OCI-LY1 (cell line): ENCODE results near the gene PLXNA2.

Experiments
- H2AFZ ChIP-seq: fragments of 200-600 bp; sonication (generic), shearing (Covaris generic); 2 replicates; pipeline ENCODE4 v1.6.0; 2014; ENCODE audit warnings: antibody characterized with exemption, mild to moderate bottlenecking, low read length
- H3F3A ChIP-seq: fragments of 200-600 bp; sonication (generic), shearing (Covaris generic); 2 replicates; pipeline ENCODE4 v1.6.0; 2014; ENCODE audit warnings: mild to moderate bottlenecking, antibody characterized with exemption, low read length, moderate library complexity; ENCODE audit not compliant: insufficient read depth
- H3K27ac ChIP-seq: fragments of 200-600 bp; sonication (generic); 2 replicates; pipeline ENCODE4 v1.5.1; 2014; ENCODE audit warnings: low read length, mixed run types, mild to moderate bottlenecking, low read depth; ENCODE audit not compliant: poor library complexity, severe bottlenecking
- H3K27me3 ChIP-seq: fragments of 200-600 bp; sonication (generic); 2 replicates; pipeline ENCODE4 v1.6.0; 2014; ENCODE audit warnings: antibody characterized with exemption, mild to moderate bottlenecking, low read length, moderate library complexity; ENCODE audit not compliant: insufficient read depth
- H3K36me3 ChIP-seq: fragments of 200-600 bp; sonication (generic); 2 replicates; pipeline ENCODE4 v1.6.1; 2014; ENCODE audit warnings: mild to moderate bottlenecking, antibody characterized with exemption, low read length, moderate library complexity, mixed read lengths; ENCODE audit not compliant: insufficient read depth
- H3K4me1 ChIP-seq: fragments of 200-600 bp; sonication (generic); 2 replicates; pipeline ENCODE4 v1.5.1; 2014; ENCODE audit warnings: mild to moderate bottlenecking, low read length, moderate library complexity; ENCODE audit not compliant: insufficient read depth, severe bottlenecking
- H3K4me2 ChIP-seq: fragments of 200-600 bp; sonication (generic), shearing (Covaris generic); 2 replicates; pipeline ENCODE4 v1.6.1; 2014; ENCODE audit warnings: low read length
- H3K4me3 ChIP-seq: fragments of 200-600 bp; sonication (generic); 2 replicates; pipeline ENCODE4 v1.5.1; 2014; ENCODE audit warnings: low read length, low read depth, mild to moderate bottlenecking, mixed read lengths; ENCODE audit not compliant: poor library complexity, severe bottlenecking
- H3K79me2 ChIP-seq: fragments of 200-600 bp; shearing (Covaris generic); 2 replicates; pipeline ENCODE4 v1.6.1; 2016; ENCODE audit warnings: mixed run types, low read length, mixed read lengths; ENCODE audit not compliant: insufficient read depth
- H3K9ac ChIP-seq: fragments of 200-600 bp; sonication (generic), shearing (Covaris generic); 2 replicates; pipeline ENCODE4 v1.6.1; 2014; ENCODE audit warnings: mild to moderate bottlenecking, low read length, mixed read lengths
- H3K9me2 ChIP-seq: fragments of 200-600 bp; sonication (generic), shearing (Covaris generic); 2 replicates; pipeline ENCODE4 v1.6.1; 2014; ENCODE audit warnings: low read depth, mild to moderate bottlenecking, low read length, mixed read lengths
- H3K9me3 ChIP-seq: fragments of 200-600 bp; shearing (Covaris generic); 2 replicates; pipeline ENCODE4 v1.6.1; 2014; ENCODE audit warnings: low read length, mixed read lengths
- H4K20me1 ChIP-seq: fragments of 200-600 bp; sonication (generic), shearing (Covaris generic); 2 replicates; pipeline ENCODE4 v1.6.0; 2016; ENCODE audit warnings: mild to moderate bottlenecking, low read length; ENCODE audit not compliant: insufficient read depth
- EZH2 ChIP-seq: fragments of 200-600 bp; sonication (generic), shearing (Covaris generic); IDR thresholded peaks from 2 replicates; pipeline ENCODE4 v1.8.0; 2017; ENCODE audit warnings: borderline replicate concordance, mixed run types, mild to moderate bottlenecking, antibody characterized with exemption, low read length, moderate library complexity, mixed read lengths
- TF ChIP-seq, protein P1 (sequence below): fragments of 200-600 bp; sonication (generic), shearing (Covaris generic); IDR thresholded peaks from 2 replicates; pipeline ENCODE4 v1.5.1; 2017; ENCODE audit warnings: mild to moderate bottlenecking, antibody characterized with exemption, low read length, moderate library complexity, mixed read lengths

The PLXNA2 gene

DNA sequence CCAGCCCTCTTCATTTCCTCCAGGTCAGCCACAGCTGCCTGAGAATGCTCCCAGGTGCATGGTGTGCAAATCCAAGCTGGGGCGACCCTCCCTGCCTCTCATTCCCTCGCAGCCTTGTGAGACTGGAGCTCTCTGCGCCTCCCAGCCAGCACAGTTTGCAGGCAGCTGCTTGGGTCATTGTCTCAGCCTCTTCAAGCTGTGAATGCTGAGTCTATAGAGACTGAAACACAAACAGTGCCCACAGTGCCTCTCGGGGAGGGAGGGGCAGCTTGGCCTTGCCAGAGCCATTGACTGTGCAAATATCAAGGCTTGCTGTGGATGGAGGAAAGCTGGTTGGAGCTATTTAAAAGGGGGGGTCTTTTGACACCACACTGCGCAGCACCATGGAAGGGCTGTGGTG, 10.6 kb downstream of the PLXNA2 start:
- Histone ChIP-seq H3K79me2 (no peaks in the 10 kb centered on the region), H3K27ac (no peak overlapping the region)
- TF ChIP-seq, protein P1, sequence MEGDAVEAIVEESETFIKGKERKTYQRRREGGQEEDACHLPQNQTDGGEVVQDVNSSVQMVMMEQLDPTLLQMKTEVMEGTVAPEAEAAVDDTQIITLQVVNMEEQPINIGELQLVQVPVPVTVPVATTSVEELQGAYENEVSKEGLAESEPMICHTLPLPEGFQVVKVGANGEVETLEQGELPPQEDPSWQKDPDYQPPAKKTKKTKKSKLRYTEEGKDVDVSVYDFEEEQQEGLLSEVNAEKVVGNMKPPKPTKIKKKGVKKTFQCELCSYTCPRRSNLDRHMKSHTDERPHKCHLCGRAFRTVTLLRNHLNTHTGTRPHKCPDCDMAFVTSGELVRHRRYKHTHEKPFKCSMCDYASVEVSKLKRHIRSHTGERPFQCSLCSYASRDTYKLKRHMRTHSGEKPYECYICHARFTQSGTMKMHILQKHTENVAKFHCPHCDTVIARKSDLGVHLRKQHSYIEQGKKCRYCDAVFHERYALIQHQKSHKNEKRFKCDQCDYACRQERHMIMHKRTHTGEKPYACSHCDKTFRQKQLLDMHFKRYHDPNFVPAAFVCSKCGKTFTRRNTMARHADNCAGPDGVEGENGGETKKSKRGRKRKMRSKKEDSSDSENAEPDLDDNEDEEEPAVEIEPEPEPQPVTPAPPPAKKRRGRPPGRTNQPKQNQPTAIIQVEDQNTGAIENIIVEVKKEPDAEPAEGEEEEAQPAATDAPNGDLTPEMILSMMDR, result no peak
- TF ChIP-seq EZH2, result no peak

DNA sequence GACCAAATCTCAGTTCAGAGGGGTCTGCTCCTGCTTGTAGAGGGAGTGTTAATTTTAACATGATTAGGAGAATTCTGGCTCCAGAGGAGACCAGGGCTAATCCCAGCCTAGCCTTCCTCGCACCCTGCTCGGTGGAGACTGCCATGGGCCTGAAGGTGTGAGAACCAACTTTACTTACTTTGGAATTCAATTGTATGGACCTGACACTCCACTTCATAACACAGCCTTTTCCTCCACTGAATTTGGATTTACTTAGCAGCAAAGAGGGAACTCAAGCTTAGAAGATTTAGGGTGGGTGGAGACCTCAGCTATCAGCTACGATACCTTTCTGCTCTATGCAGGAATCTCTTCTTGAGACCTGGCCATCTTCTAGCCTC, 11.5 kb downstream of the PLXNA2 start:
- Histone ChIP-seq H3F3A (no peaks in the 10 kb centered on the region), H3K27me3 (no peaks in the 10 kb centered on the region), H3K9me2 (no peaks in the 10 kb centered on the region), H2AFZ (no peak overlapping the region), H3K9me3 (no peaks in the 10 kb centered on the region), H3K79me2 (no peaks in the 10 kb centered on the region), H4K20me1 (no peaks in the 10 kb centered on the region), H3K4me2 (no peak overlapping the region), H3K4me3 (no peak overlapping the region), H3K4me1 (no peaks in the 10 kb centered on the region), H3K9ac (no peak overlapping the region), H3K27ac (no peak overlapping the region), H3K36me3 (no peaks in the 10 kb centered on the region)
- TF ChIP-seq, protein P1, result no peak
- TF ChIP-seq EZH2, result no peak

More for the DNA sequence above, 10.6 kb downstream of the PLXNA2 start:
- H3K36me3 ChIP-seq, result no peaks in the 10 kb centered on the region
- H3K9ac ChIP-seq, result no peak overlapping the region
- no peaks in the 10 kb centered on the region for H3F3A ChIP-seq
- H2AFZ ChIP-seq, result no peak overlapping the region
- no peaks in the 10 kb centered on the region for H3K9me3 ChIP-seq
- H3K4me2 ChIP-seq, result no peak overlapping the region
- H3K4me3 ChIP-seq, result no peak overlapping the region
- no peaks in the 10 kb centered on the region for H4K20me1 ChIP-seq
- H3K27me3 ChIP-seq, result no peaks in the 10 kb centered on the region
- no peaks in the 10 kb centered on the region for H3K4me1 ChIP-seq
- H3K9me2 ChIP-seq, result no peaks in the 10 kb centered on the region

DNA sequence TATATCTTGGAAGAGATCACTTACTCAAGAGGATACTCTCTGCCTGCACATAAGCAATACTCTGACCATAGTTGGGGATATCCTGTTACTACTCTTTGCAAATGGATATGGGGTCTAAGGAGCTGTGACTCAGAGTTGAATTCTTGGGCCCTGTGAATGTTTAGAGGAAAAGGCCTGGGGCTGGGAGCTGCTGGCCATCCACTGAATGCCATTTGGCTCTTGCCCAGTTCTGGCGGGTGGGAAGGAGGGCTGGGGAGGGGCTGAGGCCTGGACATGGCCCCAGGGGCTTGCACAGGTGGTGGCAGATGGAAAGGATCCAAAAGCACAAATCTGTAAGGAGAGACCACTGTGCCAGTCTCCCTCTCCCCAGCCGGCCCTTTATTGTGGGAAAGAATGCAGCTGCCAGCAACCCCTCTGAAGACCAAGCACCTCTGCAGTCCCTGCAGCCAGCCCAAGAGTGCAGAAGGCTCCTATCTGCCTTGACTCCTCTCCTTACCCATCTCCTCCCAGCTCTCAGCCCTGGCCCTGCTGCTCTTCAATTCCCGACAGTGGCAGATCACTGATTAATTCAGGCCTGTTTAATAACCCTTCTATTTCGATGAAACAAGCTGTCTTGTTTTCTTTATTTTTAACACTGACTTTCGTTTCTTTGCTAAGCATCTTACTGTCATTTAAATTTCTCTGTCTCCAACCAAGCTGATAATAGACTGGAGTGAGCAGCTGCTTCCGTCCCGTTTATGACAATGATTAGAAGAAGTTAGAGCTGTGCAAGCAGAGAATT, 12.1 kb downstream of the PLXNA2 start:
- Histone ChIP-seq H3K9me3 (no peaks in the 10 kb centered on the region), H3K4me3 (no peak overlapping the region), H3K36me3 (no peaks in the 10 kb centered on the region), H3K4me2 (no peak overlapping the region), H3K4me1 (no peaks in the 10 kb centered on the region), H2AFZ (no peak overlapping the region), H3K79me2 (no peaks in the 10 kb centered on the region), H3F3A (no peaks in the 10 kb centered on the region), H3K9me2 (no peaks in the 10 kb centered on the region), H3K27ac (no peak overlapping the region), H4K20me1 (no peaks in the 10 kb centered on the region), H3K27me3 (no peaks in the 10 kb centered on the region), H3K9ac (no peak overlapping the region)
- TF ChIP-seq EZH2, result no peak
- TF ChIP-seq, protein P1, result no peak
